HG02571 (cell line): ENCODE results near the gene HBS1L.
"Not testable (repeated sequence)": the region's sequence is repeated elsewhere in the genome, so short reads cannot be mapped to it uniquely, and the experiment has no call there.

Experiments used
- ATAC-seq: cut with Tn5 transposase; IDR thresholded peaks from one replicate; pipeline ENCODE4 v1.9.1; 2021; ENCODE audit warnings: mild to moderate bottlenecking, moderate library complexity; ENCODE audit not compliant: unreplicated experiment

The HBS1L gene

DNA sequence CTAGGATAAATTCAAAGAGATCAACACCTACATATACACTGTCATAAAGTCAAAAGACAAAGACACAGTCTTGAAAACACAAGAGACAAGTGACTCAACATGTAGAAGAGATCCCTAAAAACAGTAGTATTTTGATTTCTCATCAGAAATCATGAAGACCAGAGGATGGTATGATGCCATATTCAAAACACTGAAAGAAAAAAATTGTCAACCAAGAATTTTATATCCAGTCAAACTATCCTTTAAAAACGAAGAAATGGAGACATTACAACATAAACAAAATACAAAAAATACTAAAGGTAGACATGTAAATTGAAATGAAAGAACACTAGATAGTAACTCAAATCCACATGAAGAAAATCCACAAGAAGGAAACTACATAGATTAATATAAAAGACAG, 27.3 kb upstream of the HBS1L start:
- no peak for ATAC-seq

DNA sequence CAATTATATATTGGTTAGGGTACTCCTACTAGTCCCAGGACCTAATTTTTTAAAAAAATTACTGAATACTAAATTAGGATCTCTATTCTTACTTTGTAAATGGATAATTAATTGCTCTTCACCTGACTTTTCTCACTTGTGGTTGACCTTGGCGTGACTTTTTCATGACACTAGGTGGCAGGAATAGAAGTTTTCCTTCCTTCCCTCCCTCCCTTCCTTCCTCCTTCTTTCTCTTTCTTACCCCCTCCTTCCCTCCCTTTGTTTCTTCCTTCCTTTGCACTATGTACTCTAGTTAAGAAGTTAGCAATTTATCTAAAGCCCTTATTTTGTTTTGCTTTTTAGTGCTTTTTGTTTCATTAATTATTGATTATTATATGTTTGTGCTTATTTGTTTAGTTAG, 20.4 kb upstream of the HBS1L start:
- ATAC-seq = no peak

DNA sequence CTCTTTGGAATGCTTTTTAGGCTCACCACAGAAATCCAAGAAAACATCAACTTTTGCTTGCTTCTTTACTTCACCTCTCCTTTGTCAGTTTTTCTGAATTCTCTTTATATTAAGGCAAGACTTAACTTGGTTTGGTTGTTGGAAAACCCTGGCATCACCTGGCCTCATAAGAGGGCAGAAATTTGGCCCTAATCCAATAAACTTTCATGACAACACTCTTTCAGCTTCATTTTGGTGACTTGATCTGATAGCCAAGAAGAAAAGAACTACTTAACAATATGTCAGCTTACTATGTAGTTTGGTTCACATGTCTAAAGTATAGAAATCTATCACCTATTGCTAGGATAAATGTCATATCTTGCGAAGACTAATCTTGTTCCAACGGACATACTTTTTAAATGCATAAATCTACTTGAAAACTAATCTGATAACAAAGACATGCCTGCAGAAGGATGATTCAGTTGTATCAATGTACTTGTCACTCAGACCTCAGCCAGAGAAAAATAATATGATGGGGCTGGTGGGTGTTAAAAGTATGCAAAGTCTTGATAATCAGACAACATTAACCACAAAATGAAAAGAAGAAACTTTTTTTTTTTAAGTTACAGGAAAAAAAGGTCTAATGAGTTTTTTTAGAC, 19.3 kb upstream of the HBS1L start:
- ATAC-seq = no peak

DNA sequence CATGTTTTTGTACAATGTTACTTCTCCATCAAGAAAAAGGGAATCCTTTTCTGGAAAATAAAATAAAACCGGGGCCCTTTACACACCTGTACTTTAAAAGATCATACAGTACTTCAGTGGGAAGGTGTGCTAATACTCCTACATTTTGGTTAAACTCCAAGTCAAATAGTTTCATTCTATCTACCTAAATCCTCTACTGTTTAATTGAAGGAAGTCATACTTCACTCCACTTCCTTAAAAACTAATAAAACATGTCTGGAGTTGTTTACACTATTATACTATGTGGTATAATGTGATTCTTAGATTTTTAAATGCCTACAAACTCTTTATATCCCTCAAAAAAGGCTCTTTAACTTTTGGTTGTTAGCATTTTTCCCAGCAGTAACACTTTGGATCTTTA, 18.6 kb upstream of the HBS1L start:
- no peak for ATAC-seq

DNA sequence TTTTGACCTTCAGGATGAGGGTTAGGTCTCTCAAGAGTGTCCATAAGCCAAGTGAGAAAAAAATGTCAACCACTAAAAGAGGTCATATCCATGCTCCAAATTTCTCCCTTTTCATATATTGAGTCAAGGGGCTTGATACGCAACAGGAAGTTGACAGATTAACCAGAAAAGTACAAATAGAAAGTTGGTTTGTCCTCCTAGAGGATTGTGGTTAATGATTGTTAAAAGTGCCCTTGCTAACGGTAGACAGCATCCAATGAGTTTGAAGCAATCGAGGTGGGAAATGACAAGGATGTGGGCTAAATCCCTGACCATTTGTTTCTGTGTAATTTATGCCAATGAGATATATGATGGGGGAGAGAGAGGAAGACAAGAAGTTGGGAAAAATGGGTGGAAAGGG, 18.1 kb upstream of the HBS1L start:
- no peak for ATAC-seq

DNA sequence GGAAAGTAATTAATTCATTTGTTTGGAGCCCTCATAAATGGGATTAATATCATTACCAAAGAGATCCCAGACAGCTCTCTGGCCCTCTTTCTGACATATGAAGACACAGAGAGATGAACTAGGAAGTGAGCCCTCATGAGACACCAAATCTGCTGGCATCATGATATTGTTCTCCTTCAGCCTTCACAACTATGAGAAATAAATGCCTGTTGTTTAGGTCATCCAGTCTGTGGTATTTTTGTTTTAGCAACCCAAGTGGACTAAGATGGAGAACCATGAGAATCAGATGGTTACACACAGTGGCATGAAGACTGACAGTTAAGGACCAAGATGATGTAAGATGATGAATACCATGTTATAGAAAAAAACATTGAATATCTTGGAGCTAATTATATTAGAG, 16.9 kb upstream of the HBS1L start:
- no peak for ATAC-seq

DNA sequence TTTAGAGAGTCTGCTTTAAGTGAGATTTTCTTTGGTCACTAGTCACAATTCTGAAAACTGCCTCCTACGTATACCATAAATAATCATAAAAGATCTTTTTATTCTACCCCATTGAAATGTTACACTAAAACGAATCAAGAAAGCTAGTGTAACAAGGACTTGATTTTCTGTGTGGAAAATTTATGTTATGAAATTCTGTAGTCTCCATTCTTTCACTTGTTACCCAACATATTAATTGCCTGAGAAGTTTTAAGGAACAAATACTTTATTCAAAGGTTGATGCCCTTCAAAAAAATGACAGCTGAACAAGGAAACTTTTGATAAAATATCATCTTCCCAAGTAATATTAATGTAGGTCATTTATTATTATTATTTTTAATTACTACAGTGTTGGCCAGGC, 13.3 kb upstream of the HBS1L start:
- no peak for ATAC-seq

DNA sequence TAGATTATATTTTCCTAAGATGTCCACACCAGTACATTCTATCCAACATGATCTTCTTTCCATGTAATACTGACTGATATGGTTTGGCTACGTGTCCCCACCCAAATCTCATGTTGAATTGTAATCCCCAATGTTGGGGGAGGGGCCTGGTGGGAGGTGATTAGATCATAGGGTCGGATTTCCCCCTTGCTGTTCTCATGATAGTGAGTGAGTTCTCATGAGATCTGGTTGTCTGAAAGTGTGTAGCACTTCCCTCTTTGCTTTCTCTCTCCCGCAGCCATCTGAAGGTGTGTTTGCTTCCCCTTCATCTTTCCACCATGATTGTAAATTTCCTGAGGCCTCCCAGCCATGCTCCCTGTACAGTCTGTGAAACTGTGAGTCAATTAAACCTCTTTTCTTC, 12.2 kb upstream of the HBS1L start:
- no peak for ATAC-seq

DNA sequence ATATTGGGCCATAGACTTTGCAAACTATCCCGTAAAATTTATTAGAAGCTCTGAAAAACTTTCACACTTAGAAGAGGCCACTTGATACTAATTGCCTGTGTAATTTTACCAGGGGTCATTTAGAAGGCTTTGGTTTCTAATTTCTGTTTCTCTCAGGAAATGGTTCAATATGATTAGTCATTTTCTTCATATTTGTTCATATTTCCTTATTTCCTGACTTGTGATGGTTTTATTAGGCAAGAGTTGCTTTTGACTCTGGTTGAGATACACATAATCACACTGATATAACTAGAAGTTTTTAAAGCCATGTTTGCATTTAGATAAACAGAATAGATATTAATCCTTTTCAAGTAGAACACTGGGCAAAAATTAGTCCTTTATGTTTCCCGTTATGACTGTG, 11.8 kb upstream of the HBS1L start:
- no peak for ATAC-seq

DNA sequence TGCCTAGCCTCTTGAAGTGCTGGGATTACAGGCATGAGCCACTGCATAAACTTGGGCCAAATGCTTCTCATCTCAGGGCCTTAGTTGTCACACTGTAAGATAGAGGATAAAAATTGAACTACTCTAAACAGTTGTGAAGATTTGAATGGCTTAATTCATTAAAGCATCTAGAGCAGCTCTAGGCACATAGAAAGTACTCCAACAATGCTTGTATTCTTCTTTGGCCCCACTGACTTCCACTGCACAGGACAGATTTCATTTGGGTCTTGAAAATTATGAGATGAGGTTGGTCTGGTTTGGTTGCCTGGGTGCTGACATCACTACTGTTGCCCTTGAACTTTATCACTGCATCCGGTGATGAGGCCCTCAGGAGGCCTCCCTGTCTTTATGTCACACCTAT, 10.0 kb upstream of the HBS1L start:
- ATAC-seq = no peak

DNA sequence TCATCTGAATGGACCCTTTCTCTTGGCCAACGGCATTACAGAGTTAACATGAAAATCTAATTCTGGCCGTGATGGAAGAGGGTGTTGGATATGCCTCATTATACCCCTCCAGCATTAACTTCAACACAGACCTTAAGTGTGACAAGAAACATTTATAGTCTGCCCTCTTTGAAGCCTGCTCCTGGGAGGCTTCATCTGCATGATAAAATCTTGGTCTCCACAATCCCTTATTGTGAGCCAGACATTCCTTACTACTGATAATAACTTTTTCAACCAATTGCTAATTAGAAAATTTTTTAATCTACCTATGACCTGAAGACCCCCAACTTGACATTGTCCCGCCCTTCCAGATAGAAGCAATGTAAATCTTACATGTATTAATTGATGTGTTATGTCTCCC, 9.3 kb upstream of the HBS1L start:
- ATAC-seq = no peak

DNA sequence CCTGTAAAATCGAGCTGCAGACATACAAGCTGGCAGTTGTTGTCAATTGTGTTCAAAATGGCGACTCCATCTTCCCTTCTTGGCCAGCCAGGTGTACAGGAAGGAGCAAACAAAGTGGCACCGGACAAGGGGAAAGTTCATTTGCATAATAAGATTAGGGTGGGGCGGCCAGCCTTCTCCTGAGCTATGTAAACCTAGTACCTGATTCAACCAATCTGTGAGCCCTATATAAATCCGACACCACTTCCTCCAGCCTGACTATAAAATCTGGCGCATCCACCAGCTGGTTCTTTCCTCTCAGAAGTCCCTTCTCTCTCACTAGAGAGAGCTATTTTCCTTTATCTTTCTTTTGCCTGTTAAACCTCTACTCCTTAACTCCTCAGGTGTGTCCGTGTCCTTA, 8.1 kb upstream of the HBS1L start:
- ATAC-seq = no peak

DNA sequence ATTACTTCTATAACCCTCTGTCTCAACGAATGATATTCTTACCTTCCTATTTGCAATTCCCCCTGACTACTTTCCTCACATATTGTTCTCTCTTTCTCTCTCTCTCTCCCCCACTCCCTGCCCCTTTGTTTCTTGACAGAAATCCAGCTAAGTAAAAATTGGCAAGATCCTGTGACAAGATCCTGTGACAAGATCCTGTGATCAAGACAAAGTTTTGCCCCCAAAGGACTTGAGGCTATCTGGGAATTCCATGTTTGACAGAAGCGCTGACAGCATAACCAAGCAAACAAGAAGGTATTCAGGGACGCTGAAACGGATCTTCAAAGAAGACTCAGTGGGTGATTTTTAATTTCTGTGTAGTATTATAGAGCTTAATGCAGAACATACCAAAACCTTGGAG, 5.5 kb upstream of the HBS1L start:
- no peak for ATAC-seq

DNA sequence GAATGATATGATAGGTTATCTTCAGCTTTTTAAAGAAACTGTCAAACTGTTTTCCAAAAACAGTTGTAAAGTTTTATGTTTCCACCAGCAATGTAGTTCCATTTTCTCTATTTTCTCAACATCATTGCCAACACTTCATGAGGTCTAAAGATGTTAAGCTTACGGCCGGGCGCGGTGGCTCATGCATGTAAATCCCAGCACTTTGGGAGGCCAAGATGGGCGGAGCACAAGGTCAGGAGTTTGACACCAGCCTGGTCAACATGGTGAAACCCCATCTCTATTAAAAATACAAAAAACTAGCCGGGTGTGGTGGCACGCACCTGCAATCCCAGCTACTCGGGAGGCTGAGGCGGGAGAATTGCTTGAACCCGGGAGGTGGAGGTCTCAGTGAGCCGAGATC, 3.7 kb upstream of the HBS1L start:
- ATAC-seq = not testable (repeated sequence)

DNA sequence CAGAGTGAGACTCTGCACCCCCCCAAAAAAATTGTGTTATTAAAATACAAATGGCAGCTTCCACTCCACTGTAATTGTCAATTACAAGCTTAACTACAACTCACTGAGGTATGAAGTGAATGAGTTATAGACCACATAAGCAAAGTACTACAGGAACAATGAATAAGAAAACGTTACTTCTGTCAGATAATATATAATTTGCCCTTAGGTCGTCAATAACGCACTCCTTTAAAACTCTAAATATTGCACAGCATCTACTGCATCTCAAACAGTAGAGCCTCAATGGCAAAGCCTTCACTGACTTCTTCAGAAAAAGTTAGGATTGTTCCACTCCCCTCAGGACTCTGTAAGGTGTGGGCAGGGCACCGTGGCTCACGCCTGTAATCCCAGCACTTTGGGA, 2.0 kb upstream of the HBS1L start:
- no peak for ATAC-seq

DNA sequence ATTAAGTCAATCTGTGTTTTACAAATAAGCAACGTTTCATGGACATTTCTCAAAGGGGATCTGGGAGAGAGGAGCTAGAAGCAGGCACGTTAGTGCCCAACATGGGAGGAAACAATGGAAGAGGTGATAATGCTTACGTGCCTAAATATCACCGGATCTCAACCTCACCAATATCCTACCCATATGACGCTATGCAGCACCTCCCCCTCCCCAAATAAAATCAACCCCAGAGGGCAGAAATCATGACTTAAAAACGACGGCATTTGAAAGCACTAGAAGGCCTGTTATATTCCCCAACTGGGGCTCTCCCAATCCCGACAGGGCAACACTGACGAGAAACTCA, 425 bp downstream of the HBS1L start:
- no peak for ATAC-seq

DNA sequence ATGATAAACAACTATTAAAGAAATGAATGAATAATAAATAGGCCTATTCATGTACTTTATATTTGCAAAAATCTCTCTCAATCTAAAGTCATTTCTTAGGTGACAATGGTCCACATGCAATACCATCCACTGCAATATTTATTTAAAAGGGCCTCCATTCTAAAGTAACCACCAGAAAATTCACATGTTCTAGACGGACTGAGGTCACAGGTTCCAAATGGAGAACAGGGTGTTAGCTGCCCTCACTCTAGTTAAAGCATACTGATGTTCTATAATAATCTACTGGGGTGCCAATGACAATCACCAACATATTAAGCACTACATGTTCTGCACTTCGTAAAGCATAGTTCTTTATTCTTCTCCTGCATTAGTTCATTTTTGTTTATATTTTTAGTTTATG, 1.2 kb downstream of the HBS1L start:
- ATAC-seq = no peak

DNA sequence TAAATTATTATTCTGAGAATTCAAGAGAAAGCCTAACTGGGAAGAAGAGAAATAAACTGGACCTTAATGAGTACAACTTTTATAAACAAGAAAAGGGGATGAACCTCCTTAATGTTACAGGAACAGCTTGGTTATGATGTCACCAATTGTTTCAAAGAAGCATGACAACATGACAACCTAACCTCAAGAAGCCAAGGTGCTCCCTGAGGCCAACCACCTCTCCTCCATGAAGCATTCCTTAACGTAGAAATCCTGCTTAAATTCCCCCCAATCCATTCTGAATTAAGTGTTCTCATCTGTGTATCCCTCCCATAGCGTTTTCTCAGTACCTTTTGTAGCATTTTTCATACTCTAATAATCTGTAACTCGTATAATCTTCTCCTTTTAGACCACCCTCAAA, 1.7 kb downstream of the HBS1L start:
- no peak for ATAC-seq

DNA sequence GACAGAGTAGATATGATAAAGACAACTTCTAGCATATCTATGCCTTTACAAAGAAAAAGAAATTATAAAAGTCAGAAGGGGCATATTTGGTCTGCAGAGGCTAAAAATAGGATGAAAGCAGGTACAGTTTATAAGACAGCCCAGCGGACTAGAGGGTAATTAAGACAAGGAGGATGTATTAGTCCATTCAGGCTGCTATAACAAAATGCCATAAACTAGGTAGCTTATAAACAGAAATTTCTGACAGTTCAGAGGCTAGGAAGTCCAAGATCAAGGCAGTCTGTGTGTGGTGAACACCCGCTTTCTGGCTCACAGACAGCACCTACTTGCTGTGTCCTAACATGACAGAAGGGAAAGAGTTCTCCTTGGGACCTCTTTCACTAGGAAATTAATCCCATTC, 5.7 kb downstream of the HBS1L start:
- no peak for ATAC-seq

DNA sequence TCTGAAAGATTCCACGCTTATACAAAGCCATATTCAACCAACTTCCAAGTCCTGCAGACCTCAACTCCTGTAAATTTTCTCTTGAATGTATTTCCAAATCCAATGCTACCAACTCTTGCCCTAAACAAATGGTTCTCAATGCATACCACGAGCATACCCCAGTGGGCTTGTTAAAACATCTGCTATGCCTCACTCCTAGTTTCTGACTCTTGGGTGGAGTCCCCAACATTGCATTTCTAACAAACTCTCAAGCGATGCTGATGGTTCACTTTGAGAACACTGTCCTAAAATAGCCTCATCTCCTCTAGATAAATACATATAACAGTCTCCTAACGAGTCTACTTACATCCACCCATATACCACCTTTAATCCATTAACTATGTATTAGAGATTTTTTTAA, 7.3 kb downstream of the HBS1L start:
- ATAC-seq = no peak

DNA sequence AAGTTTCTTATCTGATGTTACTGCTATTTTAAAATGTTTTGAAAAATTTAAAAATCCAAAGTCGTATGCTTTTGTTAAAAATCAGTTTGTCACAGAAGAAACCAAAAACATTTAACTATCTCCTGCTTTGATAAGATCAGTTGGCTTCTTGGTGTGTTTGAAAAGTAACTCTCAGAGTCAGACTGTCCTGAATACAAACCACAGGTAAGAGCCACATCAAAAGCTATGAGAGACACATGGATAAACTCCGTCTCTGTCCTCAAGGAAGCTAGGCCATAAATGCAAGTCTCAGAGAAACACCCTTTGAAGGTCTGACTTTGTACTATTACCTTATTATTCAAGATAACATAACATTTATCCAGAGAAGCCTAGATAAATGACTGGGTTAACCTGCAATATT, 7.7 kb downstream of the HBS1L start:
- no peak for ATAC-seq

DNA sequence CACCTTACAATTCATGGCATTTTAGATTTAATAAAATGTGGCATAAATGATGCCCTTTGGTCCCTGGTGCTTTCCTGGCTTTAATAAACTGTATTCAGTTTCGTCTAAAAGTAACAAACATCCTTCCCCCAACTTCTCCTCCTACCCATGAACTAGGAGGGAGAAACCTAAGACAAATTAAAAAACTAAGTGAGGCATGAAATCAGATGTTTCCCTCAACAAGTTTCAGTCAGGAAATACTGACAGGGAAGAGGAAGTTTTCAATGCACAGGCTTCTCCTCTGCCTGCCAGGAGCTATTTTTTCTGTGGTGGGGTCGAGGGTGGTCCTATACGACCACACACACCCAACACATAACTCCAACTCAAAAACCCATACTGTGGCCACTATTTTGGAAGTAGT, 10.0 kb downstream of the HBS1L start:
- no peak for ATAC-seq

DNA sequence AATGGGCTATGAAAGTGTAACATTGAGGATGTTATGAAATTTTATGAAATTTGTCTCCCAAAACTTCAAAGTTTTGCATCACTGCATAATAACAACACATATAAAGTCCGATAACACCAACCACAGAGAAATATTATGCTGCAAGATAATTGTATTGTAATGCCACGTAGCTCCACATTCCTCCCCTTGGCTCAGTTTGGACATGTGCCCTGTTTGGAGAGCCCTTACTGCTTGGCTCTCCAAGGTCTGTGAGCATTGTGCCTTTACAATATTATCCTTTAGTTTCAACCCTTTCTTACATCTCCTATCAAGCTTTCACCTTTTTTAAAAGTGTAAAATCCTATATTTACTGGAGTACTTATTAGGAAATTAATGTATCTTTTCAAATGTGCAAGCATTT, 10.8 kb downstream of the HBS1L start:
- no peak for ATAC-seq

DNA sequence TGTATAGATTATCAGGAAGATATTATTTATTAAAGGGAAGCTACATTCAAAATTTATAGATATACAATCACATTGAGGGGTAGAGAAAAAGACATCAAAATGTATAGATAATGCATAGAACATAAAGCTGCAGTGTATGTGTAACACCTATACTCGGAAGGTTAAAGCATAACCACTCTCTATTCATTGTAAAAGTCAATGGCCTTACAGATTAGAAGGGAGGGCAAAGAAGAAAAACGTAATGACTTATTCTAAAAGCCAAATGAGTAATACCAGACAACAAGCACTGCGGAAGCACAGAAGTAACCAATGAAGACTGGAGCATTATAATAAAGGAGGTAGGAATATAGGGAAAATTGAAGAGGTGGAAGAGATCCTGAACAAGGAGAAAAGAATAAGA, 11.3 kb downstream of the HBS1L start:
- ATAC-seq = no peak
